Peyer's patch (tissue), 4 donors: ENCODE results near the gene MRPL38. TPM values are rescaled to one million over a fixed set of nuclear protein-coding genes. Genes with fewer than 3 reads are reported as not detected.

ENCODE experiments used
- DNase-seq, 3 donors: peaks; one replicate each; pipeline ENCODE4 v3.0.0-alpha.2; 2017 to 2019
- H3K27ac ChIP-seq, 4 donors: fragments of 200-600 bp; sonication (generic); one replicate each; pipeline ENCODE4 v1.5.1; 2016 to 2019
- H3K27me3 ChIP-seq, 2 donors: fragments of 200-600 bp; sonication (generic); one replicate each; pipeline ENCODE4 v1.5.1; 2019
- H3K36me3 ChIP-seq, 3 donors: fragments of 200-600 bp; sonication (generic); one replicate each; pipeline ENCODE4 v1.5.1; 2016 to 2019
- H3K4me1 ChIP-seq, 4 donors: fragments of 200-600 bp; sonication (generic); one replicate each; pipeline ENCODE4 v1.5.1; 2016 to 2019
- H3K4me3 ChIP-seq, 4 donors: fragments of 200-600 bp; sonication (generic); 1 replicate in 3 of 4; 2 replicates in 1 of 4; pipeline ENCODE4 v1.5.1; 2016 to 2019; ENCODE audit warnings: mild to moderate bottlenecking in 1 of 4
- H3K9me3 ChIP-seq, 4 donors: fragments of 200-600 bp; sonication (generic); one replicate each; pipeline ENCODE4 v1.5.1; 2016 to 2019; ENCODE audit warnings: mild to moderate bottlenecking in 1 of 4
- POLR2A ChIP-seq, 2 donors: fragments of 450-650 bp; IDR thresholded peaks; one replicate each; pipeline ENCODE4 v1.5.1; 2017; ENCODE audit warnings: antibody characterized with exemption in 2 of 2, mild to moderate bottlenecking in 2 of 2, moderate library complexity in 2 of 2
- total RNA-seq, 4 donors: library from RNA; depleted of rRNA; stranded (reverse); fragments of >200 nt; gene quantifications; one replicate each; pipeline ENCODE4 v1.1.0, GENCODE V29; 2016
- TF ChIP-seq, protein P1 (sequence below), 6 experiments: fragments of 450-650 bp in 4 of 6; fragments of 200-600 bp in 2 of 6; sonication (generic) in 1 of 6; IDR thresholded peaks; one replicate each; pipeline ENCODE4 v1.5.1; 2017 to 2019; ENCODE audit warnings: antibody characterized with exemption in 6 of 6, mild to moderate bottlenecking in 3 of 6, moderate library complexity in 1 of 6

MRPL38 gene
- total RNA-seq, 4 donors from 2014 or later: 61.1 to 95.7 (median 72.9) TPM

DNA sequence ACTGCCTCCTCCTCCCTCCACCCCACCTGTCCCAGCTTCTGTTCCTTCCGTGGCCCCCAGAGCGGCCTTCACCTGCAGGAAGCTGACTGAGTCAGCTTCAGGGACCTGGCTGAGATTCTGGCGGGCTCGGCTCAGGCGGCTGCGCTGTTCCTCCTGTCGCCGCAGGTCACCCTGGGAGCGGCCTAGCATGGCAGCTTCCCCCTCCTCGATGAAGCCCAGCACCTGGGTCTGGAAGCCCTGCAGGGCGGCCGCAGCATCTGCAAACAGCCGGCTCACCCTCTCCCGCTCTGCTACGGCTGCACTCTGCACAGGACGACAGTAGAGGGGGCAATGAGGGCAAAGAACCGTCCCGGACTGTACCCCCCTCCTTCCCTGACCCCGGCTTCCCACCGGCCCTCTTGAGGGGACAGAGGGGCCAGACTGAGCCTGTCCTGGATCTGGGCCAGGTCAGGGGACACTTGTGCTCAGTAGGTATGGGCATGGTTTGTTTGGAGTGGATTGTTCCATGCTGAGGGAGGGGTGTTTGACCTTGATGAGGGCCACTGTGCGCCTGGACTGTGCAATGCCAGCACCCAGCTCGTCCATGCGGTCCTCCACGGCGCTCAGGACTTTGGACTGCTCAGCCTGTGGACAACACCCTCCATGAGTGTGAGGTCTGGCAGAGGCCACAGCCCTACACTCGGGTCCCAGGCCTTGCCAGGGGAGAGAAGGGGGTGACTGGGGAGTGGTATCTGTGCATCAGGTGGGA, 28.3 kb downstream of the MRPL38 start:
- peak; percentile 81 to 91 (median 82) for DNase-seq
- H3K36me3 ChIP-seq: peaks cover 0 to 18% (median 0%) of the 10 kb centered on the region in 3 donors
- no peaks in the 10 kb centered on the region for H3K9me3 ChIP-seq
- H3K27ac ChIP-seq: peak overlapping the region; percentile 86 to 95 (median 92)
- H3K4me1 ChIP-seq: peaks cover 3 to 47% (median 29%) of the 10 kb centered on the region in 4 donors
- TF ChIP-seq POLR2A (IDR thresholded peaks at IDR 0.05): peak; percentile 45 to 52
- TF ChIP-seq, protein P1, sequence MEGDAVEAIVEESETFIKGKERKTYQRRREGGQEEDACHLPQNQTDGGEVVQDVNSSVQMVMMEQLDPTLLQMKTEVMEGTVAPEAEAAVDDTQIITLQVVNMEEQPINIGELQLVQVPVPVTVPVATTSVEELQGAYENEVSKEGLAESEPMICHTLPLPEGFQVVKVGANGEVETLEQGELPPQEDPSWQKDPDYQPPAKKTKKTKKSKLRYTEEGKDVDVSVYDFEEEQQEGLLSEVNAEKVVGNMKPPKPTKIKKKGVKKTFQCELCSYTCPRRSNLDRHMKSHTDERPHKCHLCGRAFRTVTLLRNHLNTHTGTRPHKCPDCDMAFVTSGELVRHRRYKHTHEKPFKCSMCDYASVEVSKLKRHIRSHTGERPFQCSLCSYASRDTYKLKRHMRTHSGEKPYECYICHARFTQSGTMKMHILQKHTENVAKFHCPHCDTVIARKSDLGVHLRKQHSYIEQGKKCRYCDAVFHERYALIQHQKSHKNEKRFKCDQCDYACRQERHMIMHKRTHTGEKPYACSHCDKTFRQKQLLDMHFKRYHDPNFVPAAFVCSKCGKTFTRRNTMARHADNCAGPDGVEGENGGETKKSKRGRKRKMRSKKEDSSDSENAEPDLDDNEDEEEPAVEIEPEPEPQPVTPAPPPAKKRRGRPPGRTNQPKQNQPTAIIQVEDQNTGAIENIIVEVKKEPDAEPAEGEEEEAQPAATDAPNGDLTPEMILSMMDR (IDR thresholded peaks at IDR 0.05): peak in 4 of 6 experiments; percentile 17 to 35 (median 22)
- H3K27me3 ChIP-seq: no peaks in the 10 kb centered on the region
- H3K4me3 ChIP-seq: peak overlapping the region; percentile 59 to 74 (median 69)

DNA sequence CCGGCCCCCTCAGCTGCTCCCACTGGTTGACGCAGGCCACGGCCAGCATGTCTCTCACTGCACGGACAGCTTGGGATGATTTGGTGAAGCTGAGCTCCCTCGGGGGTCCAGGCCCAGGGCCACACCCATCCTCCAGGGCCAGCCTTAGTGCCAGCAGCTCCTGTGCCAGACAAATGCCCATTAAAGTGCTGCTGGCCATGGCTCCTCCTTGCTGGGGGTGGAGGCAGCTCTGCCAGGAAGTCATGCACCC, 28.8 kb downstream of the MRPL38 start:
- Histone ChIP-seq H3K27ac (peak overlapping the region; percentile 86 to 95 (median 92)), H3K4me3 (peak overlapping the region in 3 of 4 donors; percentile 68 to 74 (median 70)), H3K27me3 (no peaks in the 10 kb centered on the region), H3K9me3 (no peaks in the 10 kb centered on the region), H3K4me1 (peaks cover 3 to 47% (median 29%) of the 10 kb centered on the region in 4 donors), H3K36me3 (peaks cover 0 to 18% (median 0%) of the 10 kb centered on the region in 3 donors)
- DNase-seq: no peak
- TF ChIP-seq, protein P1 (IDR thresholded peaks at IDR 0.05): no peak
- no peak for TF ChIP-seq POLR2A (IDR thresholded peaks at IDR 0.05)

DNA sequence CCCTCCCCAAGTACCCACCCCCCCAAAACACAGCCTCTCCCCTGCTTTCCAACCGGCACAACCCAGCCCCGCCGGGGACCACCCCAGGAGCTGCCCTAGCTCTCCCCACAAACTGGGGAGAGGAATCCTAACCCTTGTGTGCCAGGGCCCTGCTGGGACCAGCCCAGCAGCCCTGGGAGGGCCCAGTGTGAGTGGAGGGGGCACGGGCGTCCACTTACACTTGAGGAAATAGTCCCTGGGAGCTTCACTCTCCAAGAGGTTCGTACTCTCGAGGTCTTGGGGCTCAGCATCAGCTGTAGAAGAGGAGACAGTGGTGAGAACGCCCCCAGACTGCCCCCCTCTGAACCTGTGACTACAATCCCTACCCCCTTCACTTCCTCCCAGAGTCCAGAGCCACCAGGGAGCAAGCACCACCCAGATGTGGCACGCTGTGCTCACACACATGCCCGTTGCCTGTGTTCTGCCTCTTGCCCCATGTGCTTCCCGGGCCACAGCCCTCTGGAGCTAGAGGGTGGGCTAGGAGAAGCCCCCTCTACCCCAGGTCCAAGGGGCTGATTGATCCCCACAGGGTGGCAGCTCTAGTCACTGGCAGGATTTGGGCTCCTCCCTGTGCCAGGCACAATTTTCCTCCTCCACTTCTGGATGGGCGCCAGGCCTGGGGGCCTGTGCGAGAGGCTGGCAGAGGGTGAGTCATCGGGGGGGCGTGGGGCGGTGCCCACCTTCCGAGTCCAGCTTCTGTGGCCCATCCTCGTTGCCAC, 29.3 kb downstream of the MRPL38 start:
- TF ChIP-seq, protein P1 (IDR thresholded peaks at IDR 0.05): no peak
- TF ChIP-seq POLR2A (IDR thresholded peaks at IDR 0.05): no peak
- no peak for DNase-seq
- Histone ChIP-seq H3K4me3 (peak overlapping the region in 3 of 4 donors; percentile 68 to 74 (median 70)), H3K27ac (peak overlapping the region; percentile 86 to 95 (median 92)), H3K4me1 (peaks cover 3 to 51% (median 29%) of the 10 kb centered on the region in 4 donors), H3K36me3 (peaks cover 0 to 18% (median 0%) of the 10 kb centered on the region in 3 donors), H3K27me3 (no peaks in the 10 kb centered on the region), H3K9me3 (no peaks in the 10 kb centered on the region)

DNA sequence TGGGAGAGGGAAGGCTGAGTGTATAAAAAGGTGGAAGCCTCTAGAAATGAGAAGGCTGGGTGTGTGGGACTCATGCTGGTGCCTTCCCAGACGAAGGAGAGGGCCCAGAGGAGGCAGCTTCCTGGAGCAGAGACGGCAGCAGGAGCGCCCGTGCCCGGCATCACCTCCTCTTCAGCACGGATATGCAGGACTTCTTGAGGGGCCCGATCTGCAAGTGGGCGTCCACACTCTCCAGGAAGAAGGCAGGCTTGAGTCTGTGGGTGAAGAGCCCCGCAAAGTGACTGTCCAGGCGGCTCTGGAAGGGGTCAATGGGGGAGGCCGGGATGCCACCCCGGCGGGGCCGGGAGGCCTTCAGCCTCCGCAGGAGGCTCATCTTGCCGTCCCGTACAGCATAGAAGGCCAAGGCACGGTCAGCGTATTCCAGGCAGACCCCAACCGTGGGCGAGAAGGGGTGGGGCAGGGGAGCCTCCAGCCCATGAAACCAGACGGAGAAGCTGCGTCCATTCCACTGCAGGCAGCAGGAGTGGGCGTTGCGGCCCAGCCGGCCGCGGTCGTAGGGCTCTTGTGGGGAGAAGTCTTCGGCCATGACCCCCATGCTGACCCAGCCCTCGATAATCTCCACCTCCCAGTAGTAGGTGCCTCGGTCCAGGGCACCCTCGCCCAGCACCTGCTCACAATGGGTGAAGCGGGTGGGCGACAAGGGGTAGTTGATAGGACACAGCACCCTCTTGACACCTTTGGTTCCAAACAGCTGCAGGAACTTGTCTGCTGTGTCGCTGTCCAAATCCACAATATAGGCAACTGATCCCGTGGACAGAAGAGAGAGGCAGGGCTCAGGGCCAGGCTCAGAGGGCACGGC, 30.1 kb downstream of the MRPL38 start:
- TF ChIP-seq POLR2A (IDR thresholded peaks at IDR 0.05): no peak
- TF ChIP-seq, protein P1 (IDR thresholded peaks at IDR 0.05): no peak
- no peaks in the 10 kb centered on the region for H3K27me3 ChIP-seq
- DNase-seq: no peak
- peaks cover 0 to 18% (median 0%) of the 10 kb centered on the region in 3 donors for H3K36me3 ChIP-seq
- no peak overlapping the region for H3K4me3 ChIP-seq
- peaks cover 4 to 59% (median 29%) of the 10 kb centered on the region in 4 donors for H3K4me1 ChIP-seq
- peak overlapping the region; percentile 86 to 95 (median 92) for H3K27ac ChIP-seq
- no peaks in the 10 kb centered on the region for H3K9me3 ChIP-seq
